ENCODE measurements around the gene FAM221A. TPM values are rescaled to one million over a fixed set of nuclear protein-coding genes. Genes with fewer than 3 reads are reported as not detected.
"Not testable (repeated sequence)": the region's sequence is repeated elsewhere in the genome, so short reads cannot be mapped to it uniquely, and the experiment has no call there.

FAM221A gene, protein sequence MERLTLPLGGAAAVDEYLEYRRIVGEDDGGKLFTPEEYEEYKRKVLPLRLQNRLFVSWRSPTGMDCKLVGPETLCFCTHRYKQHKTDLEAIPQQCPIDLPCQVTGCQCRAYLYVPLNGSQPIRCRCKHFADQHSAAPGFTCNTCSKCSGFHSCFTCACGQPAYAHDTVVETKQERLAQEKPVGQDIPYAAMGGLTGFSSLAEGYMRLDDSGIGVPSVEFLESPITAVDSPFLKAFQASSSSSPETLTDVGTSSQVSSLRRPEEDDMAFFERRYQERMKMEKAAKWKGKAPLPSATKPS
- polyA plus RNA-seq (ENCODE audit: insufficient read length), result 2.4 TPM

GRCh38 chr7:23679898-23680413, at the start of gene FAM221A:
Gene FAM221A (plus strand): TSS chr7:23680199. CDS start chr7:23680219, 20 bp downstream.
- no peak for DNase-seq (ENCODE audit: low read depth)

DNA sequence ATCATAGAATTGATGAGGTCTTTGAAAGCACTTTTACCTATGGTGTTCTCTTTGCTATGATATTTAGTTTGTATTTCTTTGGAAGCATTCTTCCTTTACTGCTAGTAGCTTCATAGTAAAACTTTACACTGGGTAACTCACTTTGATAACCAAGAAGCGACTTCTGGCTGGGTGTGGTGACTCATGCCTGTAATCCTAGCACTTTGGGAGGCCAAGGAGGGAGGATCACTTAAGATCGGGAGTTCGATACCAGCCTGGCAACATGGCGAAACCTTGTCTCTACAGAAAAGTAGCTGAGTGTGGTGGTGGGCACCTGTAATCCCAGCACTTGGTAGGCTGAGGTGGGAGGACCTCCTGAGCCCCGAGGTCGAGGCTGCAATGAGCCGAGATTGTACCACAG, 46.6 kb upstream of the FAM221A start:
- DNase-seq (ENCODE audit: low read depth), result no peak

DNA sequence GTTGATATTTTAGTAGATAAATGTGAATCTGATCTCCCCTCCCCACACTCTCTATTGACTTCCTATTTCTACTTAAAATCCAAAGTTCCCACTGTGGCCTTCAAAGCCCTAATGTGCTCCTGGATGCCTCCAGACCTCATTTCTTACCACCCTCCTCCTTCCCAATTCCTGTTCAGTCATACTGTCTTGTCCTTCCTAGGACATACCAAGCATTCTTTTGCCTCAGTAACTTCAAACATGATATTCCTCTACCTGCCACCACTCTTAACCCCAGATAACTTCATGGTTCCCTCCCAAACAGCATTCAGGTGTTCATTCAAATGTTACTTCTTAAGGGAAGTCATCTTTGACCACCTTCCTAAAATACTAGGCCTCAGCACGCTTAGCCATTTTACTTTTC, 34.2 kb upstream of the FAM221A start:
- DNase-seq (ENCODE audit: low read depth), result no peak

- DNase-seq (ENCODE audit: low read depth), result no peak
Observed at GRCh38 chr7:23653942-23654341, 26.1 kb upstream of the FAM221A start.

- no peak for DNase-seq (ENCODE audit: low read depth)
Observed at GRCh38 chr7:23654508-23654907, 25.5 kb upstream of the FAM221A start.

- no peak for DNase-seq (ENCODE audit: low read depth)
Observed at GRCh38 chr7:23655433-23655832, 24.6 kb upstream of the FAM221A start.

DNA sequence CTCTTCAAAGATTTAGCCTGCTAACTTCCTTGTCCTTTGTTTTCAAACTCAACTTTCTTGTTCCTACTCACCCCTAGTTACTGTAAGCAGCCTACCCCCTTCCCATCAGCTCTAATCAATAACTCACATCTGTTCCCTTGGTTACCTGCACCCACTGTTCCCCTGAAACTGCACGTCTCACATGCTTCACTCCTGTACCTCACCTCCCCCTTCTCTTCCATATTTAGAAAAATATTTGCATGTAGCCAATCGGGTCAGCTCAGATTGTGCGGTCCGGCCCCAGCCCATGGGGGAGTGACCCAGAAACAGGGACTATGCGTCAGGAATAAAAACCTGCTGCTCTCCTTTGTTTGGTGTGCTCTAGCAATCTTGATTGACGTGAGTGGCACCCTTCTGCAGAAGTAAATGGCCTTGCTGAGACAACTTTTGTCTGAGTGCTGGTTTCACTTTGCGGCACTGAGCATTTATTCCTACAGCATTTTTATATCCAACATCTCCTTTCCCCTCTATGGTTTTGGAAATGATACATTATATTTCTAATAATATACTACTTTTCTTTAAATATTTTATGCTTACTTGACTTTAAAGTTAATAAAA, 21.1 kb upstream of the FAM221A start:
- DNase-seq (ENCODE audit: low read depth), result no peak

DNA sequence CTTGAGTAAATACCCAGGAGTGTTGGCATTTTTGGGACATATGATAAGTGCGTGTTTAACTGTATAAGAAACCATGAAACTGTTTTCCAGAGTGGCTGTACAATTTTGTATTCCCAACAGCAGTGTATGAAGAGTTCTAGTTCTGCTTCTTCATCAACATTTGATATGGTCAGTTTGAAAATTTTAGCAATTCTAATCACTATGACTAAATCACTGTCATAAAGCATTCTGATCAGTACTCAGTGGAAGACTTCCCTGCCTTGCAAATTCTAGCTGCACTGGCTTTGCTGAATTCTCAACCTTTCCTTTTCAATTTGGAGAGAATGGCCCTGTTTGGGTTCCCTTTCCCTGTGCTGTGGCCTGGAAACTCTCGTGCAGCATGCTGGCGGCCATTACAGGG, 18.6 kb upstream of the FAM221A start:
- DNase-seq (ENCODE audit: low read depth), result no peak

DNA sequence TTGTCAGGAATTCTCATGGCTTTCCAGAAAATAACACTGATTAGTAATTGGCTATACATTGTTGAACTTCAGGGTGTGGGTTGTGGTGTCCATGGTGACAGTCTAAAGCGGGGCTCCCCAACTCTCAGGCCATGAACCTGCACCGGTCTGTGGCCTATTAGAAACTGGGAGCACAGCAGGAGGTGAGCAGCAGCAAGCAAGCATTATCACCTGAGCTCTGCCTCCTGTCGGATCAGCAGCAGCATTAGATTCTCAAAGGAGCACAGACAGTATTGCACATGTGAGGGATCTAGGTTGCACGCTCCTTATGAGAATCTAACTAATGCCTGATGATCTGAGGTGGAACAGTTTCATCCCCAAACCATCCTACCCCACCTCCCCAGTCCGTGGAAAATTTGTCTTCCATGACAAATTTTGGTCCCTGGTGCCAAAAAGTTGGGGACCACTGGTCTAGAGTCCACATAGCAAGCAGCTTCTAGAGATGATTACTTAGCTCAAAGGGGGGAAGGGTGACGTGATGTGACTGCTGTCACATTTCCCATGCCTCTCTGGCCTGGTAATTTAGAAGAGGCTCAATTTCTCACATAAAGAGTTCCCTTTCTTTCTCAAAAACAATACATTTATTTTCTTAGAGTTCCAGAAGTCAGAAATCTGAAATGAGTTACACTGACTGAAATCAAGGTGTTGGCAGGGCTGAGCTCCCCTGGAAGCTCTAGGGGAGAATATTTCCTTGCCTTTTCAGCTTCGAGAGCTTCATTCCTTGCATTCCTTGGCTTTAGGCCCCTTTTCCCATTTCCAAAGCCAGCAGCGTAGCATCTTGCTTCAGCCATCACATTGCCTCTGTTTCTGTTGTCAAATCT, 17.6 kb upstream of the FAM221A start:
- DNase-seq (ENCODE audit: low read depth), result no peak

DNA sequence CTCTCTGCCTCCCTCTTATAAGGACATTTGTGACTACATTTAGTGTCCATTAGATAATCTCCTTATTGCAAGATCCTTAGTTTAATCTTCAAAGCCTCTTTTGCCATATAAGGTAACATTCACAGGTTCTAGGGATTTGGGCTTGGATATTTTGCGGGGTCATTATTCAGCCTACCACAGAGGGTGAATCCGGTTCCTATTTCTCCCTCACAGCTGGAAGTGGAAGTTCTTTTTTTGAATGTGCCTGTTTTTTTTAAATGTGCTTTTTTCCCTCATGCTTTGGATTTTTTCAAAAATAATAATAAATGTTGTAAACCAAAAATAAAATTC, 17.1 kb upstream of the FAM221A start:
- no peak for DNase-seq (ENCODE audit: low read depth)

- no peak for DNase-seq (ENCODE audit: low read depth)
Observed at GRCh38 chr7:23664122-23664521, 15.9 kb upstream of the FAM221A start.

GRCh38 chr7:23672033-23672432, 8.0 kb upstream of the FAM221A start:
- DNase-seq (ENCODE audit: low read depth), result no peak

DNA sequence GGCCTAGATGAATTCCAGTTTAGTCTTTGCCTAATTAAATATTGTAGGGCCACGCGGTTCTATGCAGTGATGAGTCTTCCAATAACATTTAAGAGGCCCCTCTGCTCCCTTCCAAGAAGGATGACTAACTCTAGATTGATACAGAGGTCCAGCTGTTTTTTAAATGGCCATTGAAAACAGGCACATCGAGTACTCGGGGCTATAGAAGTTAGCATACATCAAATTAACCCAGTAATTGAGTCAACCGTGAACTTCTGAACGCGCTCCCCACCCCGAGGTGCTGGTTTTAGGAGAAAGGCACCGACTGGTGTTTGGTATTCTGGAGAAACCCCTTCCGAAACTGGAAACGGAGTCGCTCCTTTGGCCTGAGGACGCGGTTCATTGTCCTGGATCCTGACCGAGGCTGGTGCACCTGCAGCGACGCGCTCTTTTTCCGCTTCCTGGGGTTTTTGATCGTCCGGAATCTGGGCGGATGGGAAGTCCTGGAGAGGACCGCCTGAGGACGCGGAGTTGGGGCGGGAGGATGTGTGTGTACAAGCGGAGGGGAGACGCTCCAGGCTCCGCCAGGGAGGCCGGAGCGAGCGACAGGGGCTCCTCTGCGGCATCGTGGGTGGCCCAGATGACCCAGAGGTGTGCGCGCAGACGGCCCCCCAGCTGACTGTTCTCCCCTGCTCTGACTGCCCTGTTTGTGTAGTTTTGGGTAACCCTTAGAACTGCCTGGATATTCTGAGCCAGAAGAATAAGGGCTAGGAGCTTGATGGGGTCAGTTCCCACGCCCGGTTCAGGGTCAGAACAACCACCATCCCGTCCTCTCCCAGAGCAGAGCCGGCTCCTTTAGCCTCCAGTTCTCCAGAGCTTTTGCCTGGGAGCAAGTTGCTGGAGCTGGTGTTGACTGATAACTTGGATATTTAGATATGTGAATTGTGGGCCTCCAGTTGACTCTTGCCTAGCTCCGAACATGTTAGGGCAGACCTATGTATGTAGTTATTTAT, 711 bp downstream of the FAM221A start:
- DNase-seq (ENCODE audit: low read depth), result no peak

DNA sequence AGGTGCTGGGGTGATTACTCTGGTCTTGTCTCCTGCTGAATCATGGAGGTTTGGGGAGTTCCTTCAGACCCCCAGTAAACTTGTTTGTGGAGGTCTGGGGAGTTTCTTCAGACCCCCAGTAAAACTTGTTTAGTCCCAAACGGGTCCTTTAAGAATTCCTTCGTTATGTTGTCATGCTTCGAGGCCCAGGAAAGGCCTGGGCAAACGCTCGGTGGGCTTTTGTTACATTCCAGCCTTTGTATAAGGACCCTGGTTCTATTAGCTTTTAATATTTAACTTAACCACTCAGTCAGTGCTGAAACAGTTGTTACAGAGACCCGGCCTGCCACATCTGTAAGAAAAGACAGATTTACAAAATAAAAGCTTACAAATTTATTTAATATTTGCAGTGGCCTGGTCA, 4.0 kb downstream of the FAM221A start:
- not testable (repeated sequence) for DNase-seq (ENCODE audit: low read depth)

DNA sequence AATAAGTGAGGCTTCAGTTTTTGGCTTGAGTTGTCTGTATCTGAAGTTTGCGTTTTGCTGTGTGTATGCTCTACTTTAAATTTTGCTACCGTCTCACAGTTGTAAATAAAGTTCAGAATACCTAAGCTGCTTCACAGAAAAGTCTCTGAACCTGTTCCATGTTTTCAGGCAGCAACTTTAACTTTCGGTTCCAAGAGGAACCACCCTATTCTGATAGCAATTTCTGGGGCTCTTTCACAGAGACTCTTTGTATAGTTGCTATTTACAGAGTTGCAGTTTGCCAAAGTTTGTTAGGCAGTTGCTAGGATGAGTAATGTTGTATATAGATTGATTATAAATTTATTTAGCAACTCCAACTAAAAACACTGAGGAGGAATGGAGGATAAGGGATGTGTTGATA, 5.7 kb downstream of the FAM221A start:
- no peak for DNase-seq (ENCODE audit: low read depth)

GRCh38 chr7:23687011-23687410, 7.0 kb downstream of the FAM221A start:
- no peak for DNase-seq (ENCODE audit: low read depth)

- DNase-seq (ENCODE audit: low read depth), result no peak
Observed at GRCh38 chr7:23689165-23689564, 9.2 kb downstream of the FAM221A start.

DNA sequence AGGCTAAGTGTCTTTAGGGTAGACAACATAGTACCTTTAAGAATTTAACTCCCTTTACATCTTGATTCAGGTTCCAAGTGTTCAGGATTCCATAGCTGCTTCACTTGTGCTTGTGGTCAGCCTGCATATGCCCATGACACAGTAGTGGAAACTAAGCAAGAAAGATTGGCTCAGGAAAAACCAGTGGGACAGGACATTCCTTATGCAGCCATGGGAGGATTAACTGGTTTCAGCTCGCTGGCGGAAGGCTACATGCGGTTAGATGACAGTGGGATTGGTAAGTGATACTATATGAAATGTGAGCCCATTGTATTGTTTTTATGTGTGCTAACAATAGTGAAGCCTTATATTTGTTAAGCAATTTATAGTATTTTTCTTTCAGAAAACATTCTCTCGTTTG, 11.3 kb downstream of the FAM221A start:
- DNase-seq (ENCODE audit: low read depth), result no peak

DNA sequence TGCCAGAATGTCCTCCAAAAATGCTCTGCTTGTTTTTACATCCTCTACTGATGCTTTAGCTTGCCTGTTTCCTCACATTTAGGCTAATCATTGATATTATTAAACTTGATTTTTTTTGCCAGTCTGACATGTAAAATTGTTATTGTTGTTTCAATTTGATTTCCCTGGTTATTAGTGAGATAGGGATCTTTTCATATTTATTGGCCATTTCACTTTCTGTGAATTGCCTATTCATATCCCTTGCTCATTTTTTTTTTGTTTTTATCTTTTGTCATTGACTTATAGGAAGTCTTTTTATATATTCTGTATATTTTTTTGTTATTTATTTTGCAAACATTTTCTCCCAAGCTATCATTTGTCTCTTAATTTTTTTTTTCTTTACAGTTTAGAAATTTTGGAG, 13.2 kb downstream of the FAM221A start:
- DNase-seq (ENCODE audit: low read depth), result no peak

DNA sequence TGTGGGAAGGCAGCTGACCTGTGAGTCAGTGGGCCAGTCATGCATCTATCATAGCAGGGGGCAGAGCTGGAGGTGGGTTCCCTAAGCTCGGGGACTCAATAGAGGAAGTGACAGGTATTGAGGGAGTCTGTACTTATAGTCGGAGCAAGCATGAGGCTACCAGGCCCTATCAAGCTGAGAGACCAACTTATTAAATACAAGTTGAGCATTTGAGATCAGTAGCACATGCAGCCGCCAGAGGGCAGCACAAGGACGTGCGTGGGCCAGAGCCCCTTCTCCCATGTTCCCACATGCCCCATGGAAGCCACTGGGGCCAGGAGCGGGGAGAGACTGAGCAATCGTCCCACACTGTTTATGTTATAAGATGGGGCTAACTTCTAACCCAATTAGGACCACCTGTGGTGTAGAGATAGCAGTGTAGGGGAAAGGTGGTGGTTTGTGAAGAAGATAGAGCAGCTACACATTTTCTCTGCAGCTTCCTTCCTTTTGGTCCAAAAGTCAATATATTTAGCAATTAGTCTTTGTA, 17.0 kb downstream of the FAM221A start:
- DNase-seq (ENCODE audit: low read depth), result no peak

DNA sequence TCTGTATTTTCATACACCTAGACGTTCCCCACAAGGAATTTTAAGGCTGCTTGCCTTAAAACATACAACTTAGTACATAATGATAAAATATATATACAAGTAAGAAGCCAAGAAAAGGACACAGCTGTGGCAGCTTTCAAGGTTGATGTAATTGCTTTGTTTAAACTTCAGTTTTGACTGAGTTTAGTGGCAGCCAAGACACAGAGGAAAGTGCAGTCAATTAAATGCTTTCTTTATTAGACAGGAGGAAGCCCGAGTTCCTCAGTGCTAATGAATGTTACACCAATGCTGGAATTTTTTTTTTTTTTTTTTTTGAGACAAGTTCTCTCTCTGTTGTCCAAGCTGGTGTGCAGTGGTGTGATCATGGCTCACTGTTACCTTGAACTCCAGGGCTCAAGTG, 18.8 kb downstream of the FAM221A start:
- no peak for DNase-seq (ENCODE audit: low read depth)

Data from forelimb muscle (tissue), 1 donor.